ENCODE results near the gene CAND2. TPM values are rescaled to one million over a fixed set of nuclear protein-coding genes. Genes with fewer than 3 reads are reported as not detected.
A peak's percentile ranks its signal among the peaks of the same experiment; 100 is the strongest.

Gene CAND2
- total RNA-seq, 1 experiment from 2014 or later: 0.48 TPM

GRCh38 chr3:12797124-12797891, 828 bp downstream of the CAND2 start:
- in situ Hi-C loops (cut with HindIII; ENCODE audit: low pct_unique_long_range_greater_than_20kb, low sequenced_read_pairs): no loop called here
- DNase-seq (ENCODE audit: low read depth, low spot score): no peak

- in situ Hi-C loops (cut with HindIII; ENCODE audit: low pct_unique_long_range_greater_than_20kb, low sequenced_read_pairs): no loop called here
- DNase-seq (ENCODE audit: low read depth, low spot score): no peak
Measured at GRCh38 chr3:12797892-12798558, 1.5 kb downstream of the CAND2 start.

GRCh38 chr3:12798559-12799179, 2.2 kb downstream of the CAND2 start:
- no peak for DNase-seq (ENCODE audit: low read depth, low spot score)
- in situ Hi-C loops (cut with HindIII; ENCODE audit: low pct_unique_long_range_greater_than_20kb, low sequenced_read_pairs): no loop called here

GRCh38 chr3:12799525-12800440, 3.3 kb downstream of the CAND2 start:
- in situ Hi-C loops (cut with HindIII; ENCODE audit: low pct_unique_long_range_greater_than_20kb, low sequenced_read_pairs): no loop called here
- DNase-seq (ENCODE audit: low read depth, low spot score): no peak

- in situ Hi-C loops (cut with HindIII; ENCODE audit: low pct_unique_long_range_greater_than_20kb, low sequenced_read_pairs): no loop called here
- no peak for DNase-seq (ENCODE audit: low read depth, low spot score)
Measured at GRCh38 chr3:12803371-12803770, 6.9 kb downstream of the CAND2 start.

GRCh38 chr3:12807066-12807465, 10.6 kb downstream of the CAND2 start:
- in situ Hi-C loops (cut with HindIII; ENCODE audit: low pct_unique_long_range_greater_than_20kb, low sequenced_read_pairs): no loop called here
- DNase-seq (ENCODE audit: low read depth, low spot score): no peak

GRCh38 chr3:12807601-12808359, 11.3 kb downstream of the CAND2 start:
- in situ Hi-C loops (cut with HindIII; ENCODE audit: low pct_unique_long_range_greater_than_20kb, low sequenced_read_pairs): no loop called here
- DNase-seq (ENCODE audit: low read depth, low spot score): no peak

GRCh38 chr3:12808587-12808986, 12.1 kb downstream of the CAND2 start:
- DNase-seq (ENCODE audit: low read depth, low spot score): no peak

GRCh38 chr3:12809001-12809400, 12.5 kb downstream of the CAND2 start:
- in situ Hi-C loops (cut with HindIII; ENCODE audit: low pct_unique_long_range_greater_than_20kb, low sequenced_read_pairs): no loop called here
- no peak for DNase-seq (ENCODE audit: low read depth, low spot score)

More at GRCh38 chr3:12808587-12808986, 12.1 kb downstream of the CAND2 start:
- in situ Hi-C loops (cut with HindIII; ENCODE audit: low pct_unique_long_range_greater_than_20kb, low sequenced_read_pairs): no loop called here

GRCh38 chr3:12809435-12809834, 13.0 kb downstream of the CAND2 start:
- in situ Hi-C loops (cut with HindIII; ENCODE audit: low pct_unique_long_range_greater_than_20kb, low sequenced_read_pairs): no loop called here
- no peak for DNase-seq (ENCODE audit: low read depth, low spot score)

- peak; percentile 93 for DNase-seq (ENCODE audit: low read depth, low spot score)
- in situ Hi-C loops (cut with HindIII; ENCODE audit: low pct_unique_long_range_greater_than_20kb, low sequenced_read_pairs): no loop called here
Measured at GRCh38 chr3:12810013-12810780, 13.7 kb downstream of the CAND2 start.

GRCh38 chr3:12810961-12811360, 14.5 kb downstream of the CAND2 start:
- in situ Hi-C loops (cut with HindIII; ENCODE audit: low pct_unique_long_range_greater_than_20kb, low sequenced_read_pairs): no loop called here
- DNase-seq (ENCODE audit: low read depth, low spot score): no peak

GRCh38 chr3:12812812-12813211, 16.3 kb downstream of the CAND2 start:
- in situ Hi-C loops (cut with HindIII; ENCODE audit: low pct_unique_long_range_greater_than_20kb, low sequenced_read_pairs): no loop called here
- DNase-seq (ENCODE audit: low read depth, low spot score): no peak

- DNase-seq (ENCODE audit: low read depth, low spot score): no peak
- in situ Hi-C loops (cut with HindIII; ENCODE audit: low pct_unique_long_range_greater_than_20kb, low sequenced_read_pairs): no loop called here
Measured at GRCh38 chr3:12813967-12814366, 17.5 kb downstream of the CAND2 start.

- in situ Hi-C loops (cut with HindIII; ENCODE audit: low pct_unique_long_range_greater_than_20kb, low sequenced_read_pairs): no loop called here
Measured at GRCh38 chr3:12815078-12815477, 18.6 kb downstream of the CAND2 start.

GRCh38 chr3:12815719-12816118, 19.2 kb downstream of the CAND2 start:
- in situ Hi-C loops (cut with HindIII; ENCODE audit: low pct_unique_long_range_greater_than_20kb, low sequenced_read_pairs): no loop called here
- no peak for DNase-seq (ENCODE audit: low read depth, low spot score)

More at GRCh38 chr3:12815078-12815477, 18.6 kb downstream of the CAND2 start:
- no peak for DNase-seq (ENCODE audit: low read depth, low spot score)
